Activated CD4-positive, CD25-positive, alpha-beta regulatory T cell (primary cell): ENCODE measurements around the gene KCNAB2.

Experiments
- DNase-seq, 4 experiments: peaks; one replicate each; lab custom pipeline; 2025; lab: John Stamatoyannopoulos, UW

KCNAB2 gene

DNA sequence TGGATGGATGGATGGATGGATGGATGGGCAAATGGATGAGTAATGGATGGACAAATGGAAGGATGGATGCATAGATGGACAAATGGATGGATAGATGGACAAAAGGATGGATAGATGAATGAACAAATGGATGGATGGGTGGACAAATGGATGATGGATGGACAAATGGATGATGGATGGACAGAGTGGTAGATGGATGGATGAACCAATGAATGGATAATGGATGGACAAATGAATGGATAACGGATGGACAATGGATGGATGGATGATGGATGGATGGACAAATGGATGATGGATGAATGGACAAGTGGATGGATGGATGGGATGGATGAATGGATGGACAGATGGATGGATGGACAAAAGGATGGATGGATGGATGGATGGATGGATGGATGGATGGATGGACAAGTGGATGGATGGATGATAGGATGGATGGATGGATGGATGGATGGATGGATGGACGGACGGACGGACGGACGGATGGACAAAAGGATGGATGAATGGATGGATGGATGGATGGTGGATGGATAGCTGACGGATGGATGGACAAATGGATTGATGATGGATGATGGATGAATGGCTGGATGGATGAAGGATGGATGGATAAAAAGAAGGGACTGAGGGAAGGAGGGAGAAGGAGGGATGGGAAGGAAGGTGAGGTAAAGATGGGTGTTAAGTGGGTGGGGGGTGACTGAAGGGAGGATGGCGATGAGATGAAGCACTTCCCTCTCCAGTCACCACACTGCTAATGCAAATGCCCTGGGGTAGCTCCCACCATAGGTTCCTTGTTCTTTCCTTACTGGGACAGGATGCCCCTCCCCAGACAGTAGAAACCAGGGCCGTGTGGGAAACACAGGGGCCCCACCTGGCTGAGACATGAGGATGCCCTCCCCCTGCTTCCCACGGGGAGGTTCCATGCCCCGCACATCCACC is 104.6 kb downstream of the KCNAB2 start:
- no peak for DNase-seq
